NCI-H187 treated with DMSO at 0.1 percent for 48 hours (cell line): ENCODE results near the gene NBPF3.
"Not testable (repeated sequence)": the region's sequence is repeated elsewhere in the genome, so short reads cannot be mapped to it uniquely, and the experiment has no call there.

Source experiments
- DNase-seq: peaks from one replicate; lab custom pipeline; 2025; lab: John Stamatoyannopoulos, UW

The NBPF3 gene

DNA sequence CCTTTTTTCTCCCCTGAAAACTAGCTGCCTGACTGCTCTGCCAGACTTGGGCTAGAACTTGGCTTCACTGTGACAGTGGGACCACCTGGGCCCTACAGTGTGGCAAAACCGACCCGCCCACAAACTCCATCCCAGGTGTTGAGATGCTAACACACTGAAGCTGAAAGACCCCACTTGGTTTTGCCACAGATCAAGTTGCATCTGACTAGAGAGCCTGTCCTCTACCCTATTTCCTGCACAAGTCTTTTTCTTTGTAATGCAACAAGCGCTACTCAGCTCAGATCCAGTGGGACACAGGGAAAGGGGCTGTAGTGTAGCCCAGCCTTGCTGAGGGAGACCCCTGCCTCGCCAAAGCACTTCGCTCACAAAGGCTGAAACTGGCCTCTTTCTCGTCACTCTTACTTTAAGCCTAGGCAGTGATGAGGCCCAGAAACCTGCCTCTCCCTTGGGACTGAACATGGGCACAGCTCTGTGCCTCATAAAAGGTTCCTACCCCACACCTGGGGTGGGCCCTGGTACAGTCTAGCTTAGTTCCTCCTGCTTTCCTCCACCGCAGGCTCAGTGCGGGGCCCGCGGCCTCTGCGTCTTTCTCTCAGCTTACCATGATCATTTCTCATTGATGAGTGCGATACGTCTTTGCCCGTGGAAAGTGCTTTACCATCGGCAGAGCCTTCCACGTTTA lies 79.0 kb downstream of the NBPF3 start:
- DNase-seq: no peak

DNA sequence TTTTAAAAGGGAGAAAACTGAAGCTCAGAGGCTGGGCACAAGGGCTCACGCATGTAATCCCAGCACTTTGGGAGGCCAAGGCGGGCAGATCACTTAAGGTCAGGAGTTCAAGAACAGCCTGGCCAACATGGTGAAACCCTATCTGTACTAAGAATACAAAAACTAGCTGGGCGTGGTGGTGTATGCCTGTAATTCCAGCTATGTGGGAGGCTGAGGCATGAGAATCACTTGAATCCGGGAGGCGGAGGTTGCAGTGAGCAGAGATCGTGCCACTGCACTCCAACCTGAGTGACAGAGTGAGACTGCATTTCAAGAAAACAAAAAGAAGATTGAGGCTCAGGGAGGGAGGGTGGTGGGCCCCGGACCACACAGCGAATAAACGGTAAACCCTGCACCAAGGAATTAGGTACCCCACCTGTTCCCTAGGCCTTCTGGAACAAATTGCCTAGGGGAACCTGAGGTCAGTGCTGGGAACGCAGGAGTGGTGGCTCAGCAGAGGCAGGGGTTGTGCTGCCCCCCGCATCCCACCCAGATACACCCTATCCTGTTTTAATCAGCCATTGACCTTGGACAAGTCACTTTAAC lies 79.6 kb downstream of the NBPF3 start:
- not testable (repeated sequence) for DNase-seq

GRCh38 chr1:21520899-21521716 lies 81.2 kb downstream of the NBPF3 start:
- no peak for DNase-seq

GRCh38 chr1:21521717-21522060 lies 81.8 kb downstream of the NBPF3 start:
- DNase-seq: no peak

DNA sequence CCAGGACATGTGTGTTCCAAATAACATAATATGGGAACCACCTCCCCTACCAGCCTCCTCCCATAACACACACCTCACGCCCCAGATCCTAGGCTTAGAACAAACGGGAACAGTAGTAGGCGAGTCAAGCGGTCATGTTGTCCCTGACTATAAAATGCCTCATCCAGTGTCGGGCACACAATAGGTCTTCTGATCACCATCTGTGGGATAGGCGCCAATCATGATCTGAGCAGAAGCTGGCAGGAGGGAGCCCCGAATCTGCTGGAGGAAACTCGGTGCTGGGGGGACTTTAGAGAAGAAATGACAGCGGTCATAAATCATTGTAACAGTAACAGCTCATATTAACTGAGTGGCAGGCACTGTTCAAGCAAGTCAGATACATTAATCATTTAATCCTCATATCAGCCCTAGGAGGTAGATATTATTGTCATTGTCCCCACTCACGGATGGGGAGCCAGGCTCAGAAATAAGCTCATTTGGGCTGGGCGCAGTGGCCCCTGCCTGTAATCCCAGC lies 82.6 kb downstream of the NBPF3 start:
- DNase-seq: no peak

DNA sequence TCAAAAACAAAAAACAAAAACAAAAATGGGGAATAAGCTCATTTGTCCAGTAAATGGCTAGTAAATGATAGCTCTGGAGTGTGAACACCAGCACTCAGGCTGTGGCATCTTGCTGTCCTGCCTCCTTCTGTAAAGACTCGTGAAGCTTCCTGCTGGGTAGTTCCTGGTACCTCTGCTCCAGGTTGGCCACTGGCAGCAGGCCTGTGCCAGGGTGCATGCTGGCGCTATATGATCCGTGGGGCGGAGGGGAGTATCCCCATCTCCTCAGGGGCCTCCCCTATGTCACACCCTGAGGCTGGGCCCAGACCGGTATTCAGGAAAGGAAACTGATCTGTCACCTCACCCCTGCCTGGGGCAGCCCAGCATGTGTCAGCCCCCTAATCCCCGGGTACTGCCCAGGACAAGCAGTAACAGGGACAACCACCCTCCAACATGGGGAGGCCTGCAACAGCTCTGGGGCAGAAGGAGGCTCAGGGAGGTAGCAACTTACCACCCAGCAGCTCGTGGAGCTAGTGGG lies 83.4 kb downstream of the NBPF3 start:
- DNase-seq: no peak

- DNase-seq: no peak
Measured at GRCh38 chr1:21524220-21524619, 84.3 kb downstream of the NBPF3 start.

GRCh38 chr1:21524686-21525339 lies 84.9 kb downstream of the NBPF3 start:
- no peak for DNase-seq

- no peak for DNase-seq
Measured at GRCh38 chr1:21525340-21525717, 85.4 kb downstream of the NBPF3 start.

DNA sequence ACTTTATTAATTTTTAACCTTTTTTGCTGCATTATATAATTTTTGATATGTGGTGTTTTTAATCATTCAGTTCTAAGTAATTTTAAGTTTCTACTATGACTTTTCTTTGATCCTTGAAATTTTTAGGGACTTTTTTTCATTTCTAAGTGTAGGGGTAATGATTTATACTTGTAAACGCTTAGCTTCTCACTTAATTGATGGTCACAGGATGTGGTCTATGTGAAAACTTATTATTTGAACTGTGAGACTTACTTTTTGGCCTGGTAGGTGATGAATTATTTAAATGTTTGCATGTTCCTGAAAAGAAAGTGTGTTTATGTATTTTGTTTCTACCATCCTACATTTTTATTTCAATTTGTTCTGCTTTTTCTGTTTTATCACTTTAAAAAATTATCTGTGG lies 86.5 kb downstream of the NBPF3 start:
- no peak for DNase-seq

DNA sequence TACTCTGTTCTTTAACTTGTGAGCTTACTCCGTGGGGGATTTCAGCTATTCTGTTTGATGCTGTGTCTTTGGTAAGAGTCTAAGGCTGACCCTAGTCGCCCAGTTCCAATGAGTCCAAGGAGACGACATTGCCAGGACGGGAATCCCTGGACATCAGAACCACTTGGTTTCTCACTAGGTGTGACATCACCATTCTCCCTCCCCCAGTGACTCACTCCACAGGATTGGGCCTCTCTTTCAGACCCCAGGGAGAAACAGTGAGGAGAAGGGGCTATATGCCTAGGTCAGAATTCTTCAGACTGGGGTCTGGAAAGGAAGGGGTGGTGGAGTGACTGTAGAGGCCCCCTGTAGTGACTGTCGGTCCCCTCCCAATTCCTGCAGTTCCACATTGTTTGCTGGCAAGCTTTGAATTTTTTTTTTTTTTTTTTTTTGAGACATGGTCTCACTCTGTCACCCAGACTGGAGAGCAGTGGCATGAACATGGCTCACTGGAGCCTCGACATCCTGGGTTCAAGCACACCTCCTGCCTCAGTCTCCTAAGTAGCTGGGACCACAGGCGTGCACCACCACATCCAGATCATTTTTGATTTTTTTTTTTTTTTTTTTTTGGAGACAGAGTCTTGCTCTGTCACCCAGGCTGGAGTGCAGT lies 90.6 kb downstream of the NBPF3 start:
- no peak for DNase-seq

GRCh38 chr1:21531241-21531640 lies 91.3 kb downstream of the NBPF3 start:
- no peak for DNase-seq

- no peak for DNase-seq
Measured at GRCh38 chr1:21532496-21532895, 92.6 kb downstream of the NBPF3 start.

GRCh38 chr1:21532992-21533534 lies 93.1 kb downstream of the NBPF3 start:
- DNase-seq: no peak

DNA sequence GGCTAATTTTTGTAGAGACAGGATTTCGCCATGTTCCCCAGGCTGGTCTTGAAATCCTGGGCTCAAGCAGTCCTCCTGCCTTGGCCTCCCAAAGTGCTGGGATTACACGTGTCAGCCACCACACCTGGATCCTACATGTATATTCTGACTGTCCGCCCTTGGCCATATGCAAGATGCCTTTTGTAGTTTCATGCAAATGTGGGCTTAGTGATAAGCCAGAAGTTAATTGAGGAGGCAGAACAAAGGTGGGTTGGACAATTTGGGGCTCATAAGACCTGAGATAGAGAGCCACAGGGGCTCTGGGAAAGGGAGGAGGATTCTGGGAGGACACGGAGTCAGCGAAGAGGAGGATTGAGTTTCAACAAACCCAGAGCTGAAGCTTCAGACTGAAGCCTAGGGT lies 94.2 kb downstream of the NBPF3 start:
- no peak for DNase-seq
